ENCODE measurements around the gene ADAMTS10. TPM values are rescaled to one million over a fixed set of nuclear protein-coding genes. Genes with fewer than 3 reads are reported as not detected.

Gene ADAMTS10
- total and polyA plus RNA-seq, 2 donors (not counting 3 experiments of a cell fraction or from before 2014, with no cell fraction given) = 15.8 to 17.4 TPM

DNA sequence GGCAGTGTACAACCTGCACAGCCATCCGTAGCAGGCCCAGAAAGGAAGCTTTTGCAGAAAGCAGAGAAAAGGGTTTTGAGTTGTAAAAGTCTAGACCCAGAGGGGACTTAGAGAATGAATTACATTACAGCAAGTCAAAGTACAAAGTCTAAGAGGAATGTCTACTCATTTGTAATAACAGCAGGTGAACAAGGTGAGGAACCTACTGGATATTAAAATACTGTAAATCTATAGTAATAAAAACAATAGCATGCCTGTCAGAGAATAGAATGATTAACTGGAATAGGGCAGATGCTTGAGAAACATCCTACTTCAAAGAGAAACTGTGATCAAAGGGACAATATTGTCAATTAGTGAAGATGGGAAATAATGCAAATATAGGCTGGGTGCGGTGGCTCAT, 78.3 kb downstream of the ADAMTS10 start:
- BruUV-seq (replicated peaks) = no TSS peak
- Histone ChIP-seq H3K4me3 (replicated peaks in 1 of 3; ENCODE audit: insufficient read depth in 1 of 3, low read depth in 1 of 3, low read length in 3 of 3) (no peak overlapping the region), H4K20me1 (replicated peaks; ENCODE audit: control insufficient read depth, extremely low read depth, insufficient read depth, low read length) (no peaks in the 10 kb centered on the region), H3K79me2 (ENCODE audit: control insufficient read depth, insufficient read depth, low read length) (no peaks in the 10 kb centered on the region), H3K4me2 (ENCODE audit: insufficient read depth, low read length) (no peak overlapping the region), H3K27me3 (ENCODE audit: control insufficient read depth in 2 of 2, insufficient read depth in 2 of 2, low read length in 2 of 2) (no peaks in the 10 kb centered on the region), H3K4me1 (ENCODE audit: control insufficient read depth, extremely low read depth, insufficient read depth, low read length) (no peaks in the 10 kb centered on the region), H3K9ac (replicated peaks; ENCODE audit: extremely low read depth, insufficient read depth, low read length) (no peak overlapping the region), H3K9me1 (replicated peaks; ENCODE audit: control insufficient read depth, extremely low read depth, insufficient read depth, low read length) (no peaks in the 10 kb centered on the region), H3K27ac (ENCODE audit: insufficient read depth, low read depth, low read length) (no peak overlapping the region), H3K36me3 (ENCODE audit: control insufficient read depth in 2 of 2, extremely low read depth in 1 of 2, insufficient read depth in 2 of 2, low read length in 2 of 2) (no peaks in the 10 kb centered on the region), H2AFZ (ENCODE audit: low read depth, low read length) (no peak overlapping the region), H3K9me3 (replicated peaks; ENCODE audit: control insufficient read depth, insufficient read depth, low read length) (no peaks in the 10 kb centered on the region)
- POLR2A ChIA-PET = no interaction called here
- CTCF ChIA-PET = no interaction called here
- FAIRE-seq (no peak), DNase-seq (ENCODE audit: low read depth, low spot score) (no peak)
- TF ChIP-seq, protein P1, sequence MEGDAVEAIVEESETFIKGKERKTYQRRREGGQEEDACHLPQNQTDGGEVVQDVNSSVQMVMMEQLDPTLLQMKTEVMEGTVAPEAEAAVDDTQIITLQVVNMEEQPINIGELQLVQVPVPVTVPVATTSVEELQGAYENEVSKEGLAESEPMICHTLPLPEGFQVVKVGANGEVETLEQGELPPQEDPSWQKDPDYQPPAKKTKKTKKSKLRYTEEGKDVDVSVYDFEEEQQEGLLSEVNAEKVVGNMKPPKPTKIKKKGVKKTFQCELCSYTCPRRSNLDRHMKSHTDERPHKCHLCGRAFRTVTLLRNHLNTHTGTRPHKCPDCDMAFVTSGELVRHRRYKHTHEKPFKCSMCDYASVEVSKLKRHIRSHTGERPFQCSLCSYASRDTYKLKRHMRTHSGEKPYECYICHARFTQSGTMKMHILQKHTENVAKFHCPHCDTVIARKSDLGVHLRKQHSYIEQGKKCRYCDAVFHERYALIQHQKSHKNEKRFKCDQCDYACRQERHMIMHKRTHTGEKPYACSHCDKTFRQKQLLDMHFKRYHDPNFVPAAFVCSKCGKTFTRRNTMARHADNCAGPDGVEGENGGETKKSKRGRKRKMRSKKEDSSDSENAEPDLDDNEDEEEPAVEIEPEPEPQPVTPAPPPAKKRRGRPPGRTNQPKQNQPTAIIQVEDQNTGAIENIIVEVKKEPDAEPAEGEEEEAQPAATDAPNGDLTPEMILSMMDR (IDR thresholded peaks at IDR 0.05; ENCODE audit: extremely low read depth in 1 of 2, insufficient read depth in 1 of 2, low read depth in 1 of 2, low read length in 2 of 2) = no peak
- TF ChIP-seq MYC (IDR thresholded peaks at IDR 0.05; ENCODE audit: low read depth, low read length) = no peak
- no peak for TF ChIP-seq MAX (IDR thresholded peaks at IDR 0.05; ENCODE audit: insufficient read depth, insufficient read length)
- TF ChIP-seq POLR2AphosphoS5 (IDR thresholded peaks at IDR 0.05; ENCODE audit: insufficient read depth, low read depth, low read length) = no peak
- TF ChIP-seq JUN (IDR thresholded peaks at IDR 0.05; ENCODE audit: borderline replicate concordance, insufficient read depth, insufficient read length, low read depth) = no peak
- no peak for TF ChIP-seq POLR2A (IDR thresholded peaks at IDR 0.05; ENCODE audit: low read depth, low read length)
- TF ChIP-seq EZH2 (IDR thresholded peaks at IDR 0.05; ENCODE audit: borderline replicate concordance, low read depth, low read length, severe bottlenecking) = no peak
- TF ChIP-seq FOS (IDR thresholded peaks at IDR 0.05; ENCODE audit: borderline replicate concordance, insufficient read depth, low read length) = no peak
- TF ChIP-seq GATA2 (IDR thresholded peaks at IDR 0.05; ENCODE audit: insufficient read depth, insufficient read length, low read depth, low read length) = no peak
- dilution Hi-C loops (cut with MboI; ENCODE audit: extremely low pct_ligation_motif_present, low sequenced_read_pairs) (no loop called here), intact Hi-C loops (cut with micrococcal nuclease) (no loop called here)

Data from endothelial cell of umbilical vein (primary cell).